ENCODE results near the gene ZNF236. TPM values are rescaled to one million over a fixed set of nuclear protein-coding genes. Genes with fewer than 3 reads are reported as not detected.

Gene ZNF236
- total and polyA plus RNA-seq, 2 of the 8 experiments (the other 6 are each of a cell fraction or from before 2014, with no cell fraction given), result 6.7 to 14.5 TPM

- TF ChIP-seq, protein P1, sequence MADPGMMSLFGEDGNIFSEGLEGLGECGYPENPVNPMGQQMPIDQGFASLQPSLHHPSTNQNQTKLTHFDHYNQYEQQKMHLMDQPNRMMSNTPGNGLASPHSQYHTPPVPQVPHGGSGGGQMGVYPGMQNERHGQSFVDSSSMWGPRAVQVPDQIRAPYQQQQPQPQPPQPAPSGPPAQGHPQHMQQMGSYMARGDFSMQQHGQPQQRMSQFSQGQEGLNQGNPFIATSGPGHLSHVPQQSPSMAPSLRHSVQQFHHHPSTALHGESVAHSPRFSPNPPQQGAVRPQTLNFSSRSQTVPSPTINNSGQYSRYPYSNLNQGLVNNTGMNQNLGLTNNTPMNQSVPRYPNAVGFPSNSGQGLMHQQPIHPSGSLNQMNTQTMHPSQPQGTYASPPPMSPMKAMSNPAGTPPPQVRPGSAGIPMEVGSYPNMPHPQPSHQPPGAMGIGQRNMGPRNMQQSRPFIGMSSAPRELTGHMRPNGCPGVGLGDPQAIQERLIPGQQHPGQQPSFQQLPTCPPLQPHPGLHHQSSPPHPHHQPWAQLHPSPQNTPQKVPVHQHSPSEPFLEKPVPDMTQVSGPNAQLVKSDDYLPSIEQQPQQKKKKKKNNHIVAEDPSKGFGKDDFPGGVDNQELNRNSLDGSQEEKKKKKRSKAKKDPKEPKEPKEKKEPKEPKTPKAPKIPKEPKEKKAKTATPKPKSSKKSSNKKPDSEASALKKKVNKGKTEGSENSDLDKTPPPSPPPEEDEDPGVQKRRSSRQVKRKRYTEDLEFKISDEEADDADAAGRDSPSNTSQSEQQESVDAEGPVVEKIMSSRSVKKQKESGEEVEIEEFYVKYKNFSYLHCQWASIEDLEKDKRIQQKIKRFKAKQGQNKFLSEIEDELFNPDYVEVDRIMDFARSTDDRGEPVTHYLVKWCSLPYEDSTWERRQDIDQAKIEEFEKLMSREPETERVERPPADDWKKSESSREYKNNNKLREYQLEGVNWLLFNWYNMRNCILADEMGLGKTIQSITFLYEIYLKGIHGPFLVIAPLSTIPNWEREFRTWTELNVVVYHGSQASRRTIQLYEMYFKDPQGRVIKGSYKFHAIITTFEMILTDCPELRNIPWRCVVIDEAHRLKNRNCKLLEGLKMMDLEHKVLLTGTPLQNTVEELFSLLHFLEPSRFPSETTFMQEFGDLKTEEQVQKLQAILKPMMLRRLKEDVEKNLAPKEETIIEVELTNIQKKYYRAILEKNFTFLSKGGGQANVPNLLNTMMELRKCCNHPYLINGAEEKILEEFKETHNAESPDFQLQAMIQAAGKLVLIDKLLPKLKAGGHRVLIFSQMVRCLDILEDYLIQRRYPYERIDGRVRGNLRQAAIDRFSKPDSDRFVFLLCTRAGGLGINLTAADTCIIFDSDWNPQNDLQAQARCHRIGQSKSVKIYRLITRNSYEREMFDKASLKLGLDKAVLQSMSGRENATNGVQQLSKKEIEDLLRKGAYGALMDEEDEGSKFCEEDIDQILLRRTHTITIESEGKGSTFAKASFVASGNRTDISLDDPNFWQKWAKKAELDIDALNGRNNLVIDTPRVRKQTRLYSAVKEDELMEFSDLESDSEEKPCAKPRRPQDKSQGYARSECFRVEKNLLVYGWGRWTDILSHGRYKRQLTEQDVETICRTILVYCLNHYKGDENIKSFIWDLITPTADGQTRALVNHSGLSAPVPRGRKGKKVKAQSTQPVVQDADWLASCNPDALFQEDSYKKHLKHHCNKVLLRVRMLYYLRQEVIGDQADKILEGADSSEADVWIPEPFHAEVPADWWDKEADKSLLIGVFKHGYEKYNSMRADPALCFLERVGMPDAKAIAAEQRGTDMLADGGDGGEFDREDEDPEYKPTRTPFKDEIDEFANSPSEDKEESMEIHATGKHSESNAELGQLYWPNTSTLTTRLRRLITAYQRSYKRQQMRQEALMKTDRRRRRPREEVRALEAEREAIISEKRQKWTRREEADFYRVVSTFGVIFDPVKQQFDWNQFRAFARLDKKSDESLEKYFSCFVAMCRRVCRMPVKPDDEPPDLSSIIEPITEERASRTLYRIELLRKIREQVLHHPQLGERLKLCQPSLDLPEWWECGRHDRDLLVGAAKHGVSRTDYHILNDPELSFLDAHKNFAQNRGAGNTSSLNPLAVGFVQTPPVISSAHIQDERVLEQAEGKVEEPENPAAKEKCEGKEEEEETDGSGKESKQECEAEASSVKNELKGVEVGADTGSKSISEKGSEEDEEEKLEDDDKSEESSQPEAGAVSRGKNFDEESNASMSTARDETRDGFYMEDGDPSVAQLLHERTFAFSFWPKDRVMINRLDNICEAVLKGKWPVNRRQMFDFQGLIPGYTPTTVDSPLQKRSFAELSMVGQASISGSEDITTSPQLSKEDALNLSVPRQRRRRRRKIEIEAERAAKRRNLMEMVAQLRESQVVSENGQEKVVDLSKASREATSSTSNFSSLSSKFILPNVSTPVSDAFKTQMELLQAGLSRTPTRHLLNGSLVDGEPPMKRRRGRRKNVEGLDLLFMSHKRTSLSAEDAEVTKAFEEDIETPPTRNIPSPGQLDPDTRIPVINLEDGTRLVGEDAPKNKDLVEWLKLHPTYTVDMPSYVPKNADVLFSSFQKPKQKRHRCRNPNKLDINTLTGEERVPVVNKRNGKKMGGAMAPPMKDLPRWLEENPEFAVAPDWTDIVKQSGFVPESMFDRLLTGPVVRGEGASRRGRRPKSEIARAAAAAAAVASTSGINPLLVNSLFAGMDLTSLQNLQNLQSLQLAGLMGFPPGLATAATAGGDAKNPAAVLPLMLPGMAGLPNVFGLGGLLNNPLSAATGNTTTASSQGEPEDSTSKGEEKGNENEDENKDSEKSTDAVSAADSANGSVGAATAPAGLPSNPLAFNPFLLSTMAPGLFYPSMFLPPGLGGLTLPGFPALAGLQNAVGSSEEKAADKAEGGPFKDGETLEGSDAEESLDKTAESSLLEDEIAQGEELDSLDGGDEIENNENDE (IDR thresholded peaks at IDR 0.05; ENCODE audit: insufficient replicate concordance, low read length), result no peak
- TF ChIP-seq CHD1 (IDR thresholded peaks at IDR 0.05; ENCODE audit: low read depth, low read length) (no peak), SUZ12 (IDR thresholded peaks at IDR 0.05; ENCODE audit: low read length) (no peak)
- TF ChIP-seq, protein P2, sequence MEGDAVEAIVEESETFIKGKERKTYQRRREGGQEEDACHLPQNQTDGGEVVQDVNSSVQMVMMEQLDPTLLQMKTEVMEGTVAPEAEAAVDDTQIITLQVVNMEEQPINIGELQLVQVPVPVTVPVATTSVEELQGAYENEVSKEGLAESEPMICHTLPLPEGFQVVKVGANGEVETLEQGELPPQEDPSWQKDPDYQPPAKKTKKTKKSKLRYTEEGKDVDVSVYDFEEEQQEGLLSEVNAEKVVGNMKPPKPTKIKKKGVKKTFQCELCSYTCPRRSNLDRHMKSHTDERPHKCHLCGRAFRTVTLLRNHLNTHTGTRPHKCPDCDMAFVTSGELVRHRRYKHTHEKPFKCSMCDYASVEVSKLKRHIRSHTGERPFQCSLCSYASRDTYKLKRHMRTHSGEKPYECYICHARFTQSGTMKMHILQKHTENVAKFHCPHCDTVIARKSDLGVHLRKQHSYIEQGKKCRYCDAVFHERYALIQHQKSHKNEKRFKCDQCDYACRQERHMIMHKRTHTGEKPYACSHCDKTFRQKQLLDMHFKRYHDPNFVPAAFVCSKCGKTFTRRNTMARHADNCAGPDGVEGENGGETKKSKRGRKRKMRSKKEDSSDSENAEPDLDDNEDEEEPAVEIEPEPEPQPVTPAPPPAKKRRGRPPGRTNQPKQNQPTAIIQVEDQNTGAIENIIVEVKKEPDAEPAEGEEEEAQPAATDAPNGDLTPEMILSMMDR (IDR thresholded peaks at IDR 0.05; ENCODE audit: control extremely low read depth in 1 of 3, insufficient read depth in 1 of 3, low read depth in 1 of 3, low read length in 3 of 3), result peak; percentile 5 to 37 (median 21); a peak in 3 of 4 replicates
Measured at GRCh38 chr18:76936877-76937276, 114.5 kb downstream of the ZNF236 start (continued).

All from H1 (cell line).